NCI-H1105 (cell line): ENCODE measurements around the gene AK2.
A peak's percentile ranks its signal among the peaks of the same experiment; 100 is the strongest.
"Not testable (repeated sequence)": the region's sequence is repeated elsewhere in the genome, so short reads cannot be mapped to it uniquely, and the experiment has no call there.

Experiments
- DNase-seq: peaks from one replicate; lab custom pipeline; 2025; lab: John Stamatoyannopoulos, UW

Gene AK2

DNA sequence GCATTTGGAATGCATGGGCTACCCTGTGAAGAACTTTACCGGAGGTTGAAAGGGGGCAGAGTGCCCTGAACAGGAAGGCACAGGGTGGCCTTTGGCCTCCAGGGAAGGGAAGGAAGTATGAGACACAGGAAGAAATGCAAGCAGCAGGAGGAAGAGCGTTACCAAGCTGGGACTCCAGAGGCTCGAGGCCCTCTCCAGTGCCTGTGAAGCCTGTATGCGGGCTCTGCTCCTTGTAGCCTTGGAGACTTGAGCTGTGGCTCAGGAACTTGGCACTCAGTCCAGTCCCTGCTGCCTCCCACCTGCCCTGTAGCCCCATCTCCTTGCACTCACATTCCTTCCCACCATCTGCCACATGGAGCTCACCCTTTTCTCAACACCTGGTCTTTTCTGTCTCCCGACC, 38.6 kb downstream of the AK2 start:
- DNase-seq = no peak

DNA sequence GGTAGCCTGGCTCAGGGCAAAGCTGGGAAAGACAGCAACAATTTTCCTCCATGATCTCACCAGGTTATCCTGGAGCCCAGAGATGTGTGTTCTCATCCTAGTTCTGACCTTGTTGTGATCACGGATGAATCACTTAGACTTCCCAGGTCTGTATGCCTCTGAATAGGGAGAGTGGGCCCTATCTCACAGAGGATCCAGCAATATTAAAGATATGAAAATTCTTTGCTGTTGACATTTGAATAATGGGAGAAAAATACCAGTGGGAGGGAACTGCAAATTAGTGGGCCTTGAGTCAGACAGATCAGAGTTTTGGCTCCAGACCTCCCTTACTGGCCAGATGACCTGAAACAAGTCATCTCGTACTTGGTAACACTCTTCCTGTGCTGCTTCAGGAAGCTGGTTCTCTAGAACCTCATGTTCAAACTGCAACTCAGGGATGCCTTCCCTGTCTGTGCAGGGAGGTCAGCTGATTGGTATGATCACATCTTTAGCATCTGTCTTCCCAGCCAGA, 39.2 kb downstream of the AK2 start:
- no peak for DNase-seq

DNA sequence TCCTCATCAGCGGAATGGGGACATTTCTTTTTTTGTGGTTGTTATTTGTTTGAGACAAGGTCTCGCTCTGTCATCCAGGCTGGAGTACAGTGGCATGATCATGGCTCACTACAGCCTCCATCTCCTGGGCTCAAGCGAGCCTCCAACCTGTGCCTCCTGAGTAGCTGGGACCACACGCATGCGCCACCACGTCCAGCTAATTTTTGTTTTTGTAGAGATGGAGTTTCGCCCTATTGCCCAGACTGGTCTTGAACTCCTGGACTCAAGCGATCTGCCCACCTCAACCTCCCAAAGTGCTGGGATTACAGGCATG, 43.4 kb downstream of the AK2 start:
- DNase-seq = not testable (repeated sequence)

DNA sequence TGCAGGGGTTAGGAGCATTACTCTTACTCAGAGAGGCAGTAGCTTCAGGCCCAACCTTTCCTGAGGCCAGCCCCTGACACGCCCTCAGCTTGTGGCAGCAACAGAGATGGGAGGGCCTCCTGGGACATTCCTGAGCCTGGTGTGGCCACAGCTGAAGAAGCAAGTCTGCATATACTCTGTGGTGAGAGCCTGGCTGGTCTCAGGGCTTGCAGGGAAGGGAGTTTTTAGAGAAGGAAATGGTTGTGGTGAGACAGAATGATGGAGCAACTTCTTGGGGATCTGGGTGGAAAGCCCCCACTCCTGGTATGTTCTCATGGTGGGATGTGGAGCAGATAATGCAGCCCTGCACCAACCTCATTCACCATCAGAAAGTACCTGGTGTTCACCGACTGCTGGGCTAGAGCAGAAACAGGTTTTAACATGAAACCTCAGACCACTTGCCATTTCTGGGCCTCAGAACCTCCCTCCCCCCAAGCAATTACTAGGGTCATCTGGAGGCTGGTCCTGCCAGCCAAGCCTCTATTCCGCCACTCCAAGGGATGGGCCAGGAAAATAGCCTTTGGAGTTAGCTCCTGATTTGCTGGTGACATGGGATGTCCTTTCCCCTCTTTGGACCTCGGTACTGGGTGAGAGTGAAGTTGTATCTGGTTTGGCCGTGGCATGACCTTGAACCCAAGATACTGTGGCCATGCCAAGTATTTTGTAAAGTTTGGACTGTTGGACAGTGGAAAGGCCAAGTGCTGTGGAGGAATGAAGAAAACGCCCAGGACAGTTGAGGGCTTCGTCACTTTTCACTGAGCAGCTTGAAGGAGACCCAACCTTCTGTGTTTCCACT, 44.0 kb downstream of the AK2 start:
- DNase-seq = no peak

DNA sequence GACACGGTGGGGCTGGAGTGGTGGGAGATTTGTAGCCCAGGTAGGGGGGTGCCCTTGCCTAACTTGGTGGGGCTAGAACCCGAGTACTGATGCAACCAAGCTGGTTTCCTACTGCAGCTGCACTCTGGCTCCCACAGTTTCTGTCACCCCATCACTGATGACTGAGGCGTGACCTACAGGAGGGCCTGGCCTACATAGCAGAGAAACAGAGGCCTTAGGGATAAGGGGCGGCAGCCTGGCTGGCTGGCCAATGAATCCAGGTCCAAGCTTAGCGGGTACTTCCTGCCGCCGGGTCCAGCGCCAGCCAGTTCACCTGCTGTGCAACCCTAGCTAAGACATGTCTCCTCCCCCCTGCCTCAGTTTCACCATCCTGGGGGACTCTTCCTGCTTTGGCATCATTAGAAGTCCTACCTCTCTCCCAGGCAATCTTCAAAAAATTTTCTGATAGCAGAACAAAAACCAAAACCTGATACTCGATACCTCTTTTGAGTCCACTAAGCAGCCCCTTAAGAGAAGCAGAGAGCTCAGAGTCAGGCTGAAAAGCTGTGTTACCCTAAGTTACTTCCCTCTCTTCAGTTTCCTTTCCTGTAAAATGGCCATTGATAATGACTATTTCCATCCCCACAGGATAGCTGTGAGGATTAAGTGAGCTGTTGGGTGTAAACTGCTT, 44.7 kb downstream of the AK2 start:
- DNase-seq = no peak

DNA sequence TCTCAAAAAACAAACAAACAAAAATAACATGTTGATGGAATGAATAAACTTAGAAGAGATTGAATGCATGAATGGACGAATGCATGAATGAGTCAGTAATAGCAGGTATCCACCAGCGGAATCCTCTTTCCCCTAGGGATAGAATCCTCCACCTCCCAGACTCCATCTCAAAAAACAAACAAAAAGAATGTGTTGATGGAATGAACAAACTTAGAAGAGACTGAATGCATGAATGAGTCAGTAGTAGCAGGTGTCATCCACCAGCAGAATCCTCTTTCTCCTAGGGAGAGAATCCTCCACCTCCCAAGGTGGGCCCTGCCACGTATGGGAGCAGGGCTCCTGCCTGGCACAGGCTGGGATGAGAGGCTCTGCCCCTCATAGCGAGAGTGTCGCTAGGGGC, 45.3 kb downstream of the AK2 start:
- DNase-seq = no peak

DNA sequence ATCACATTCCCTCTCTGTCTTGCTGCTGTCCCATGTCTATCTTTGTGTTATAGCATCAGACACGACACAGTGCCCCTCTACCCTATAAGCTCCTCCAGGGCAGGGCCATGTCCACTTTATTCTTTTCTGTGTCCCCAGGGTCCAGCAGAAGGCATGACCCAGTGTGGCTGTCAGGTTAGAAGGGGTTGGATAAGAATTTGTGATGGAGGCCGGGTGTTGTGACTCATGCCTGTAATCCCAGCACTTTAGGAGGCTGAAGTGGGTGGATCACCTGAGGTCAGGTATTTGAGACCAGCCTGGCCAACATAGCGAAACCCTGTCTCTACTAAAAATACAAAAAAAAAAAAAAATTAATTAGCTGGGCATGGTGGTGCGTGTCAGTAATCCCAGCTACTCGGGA, 45.8 kb downstream of the AK2 start:
- no peak for DNase-seq

DNA sequence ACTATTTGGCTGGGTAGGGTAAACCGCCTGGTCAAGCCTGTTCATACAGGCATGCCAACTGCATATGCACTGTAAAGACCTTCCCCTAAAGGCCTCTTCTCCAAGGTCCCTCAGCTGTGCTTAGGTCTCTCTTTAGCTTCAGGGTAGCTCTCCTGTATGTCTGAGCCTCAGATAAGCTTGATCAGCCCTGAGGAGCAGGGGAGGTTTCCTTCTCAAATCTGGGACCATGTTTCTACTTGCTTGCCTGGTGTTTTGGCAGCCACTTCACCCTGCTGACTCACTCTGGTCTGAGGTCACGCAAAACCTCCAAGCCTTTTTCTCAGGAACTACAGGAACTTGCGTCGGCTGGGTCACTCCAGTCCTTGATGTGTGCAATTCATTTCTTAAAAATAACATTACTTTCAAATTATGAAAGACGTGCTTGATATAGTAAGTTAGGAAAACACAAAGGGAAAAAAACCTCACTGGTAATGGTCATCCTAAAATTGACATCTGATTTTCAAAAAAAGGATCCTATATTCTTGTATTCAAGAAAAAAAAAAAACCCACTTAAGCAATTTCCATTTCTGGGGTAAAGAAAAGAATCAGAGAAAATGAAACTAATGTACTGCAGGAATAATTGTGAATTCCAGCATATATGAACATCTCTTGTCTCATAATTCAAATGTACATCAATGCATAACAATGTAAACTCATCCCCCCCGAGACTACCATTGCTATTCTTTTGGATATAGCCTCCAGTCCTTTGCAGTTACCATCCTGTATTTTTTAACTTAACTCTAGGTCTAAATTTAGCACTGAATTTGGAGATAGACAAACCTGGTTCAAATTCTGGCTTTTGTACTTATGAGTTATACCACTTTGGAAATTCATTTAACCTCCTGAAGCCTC, 47.3 kb downstream of the AK2 start:
- DNase-seq = no peak

DNA sequence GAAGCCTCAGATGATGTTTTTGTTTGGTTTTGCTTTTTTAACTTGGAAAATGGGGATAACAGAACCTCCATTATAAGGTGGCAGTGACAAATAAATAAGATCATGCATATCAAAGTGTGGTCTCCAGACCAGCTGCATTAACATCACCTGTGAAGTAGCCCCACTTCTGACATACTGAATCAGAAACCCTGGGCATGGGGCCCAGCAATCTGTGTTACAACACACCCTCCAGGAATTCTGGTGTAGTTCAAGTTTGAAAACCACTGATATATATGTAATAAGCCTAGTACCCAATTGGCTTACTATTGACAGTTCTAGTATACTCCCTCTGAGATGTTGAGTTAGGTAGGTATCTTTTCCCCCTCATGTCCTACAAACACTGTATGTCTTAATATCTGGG, 48.0 kb downstream of the AK2 start:
- no peak for DNase-seq

DNA sequence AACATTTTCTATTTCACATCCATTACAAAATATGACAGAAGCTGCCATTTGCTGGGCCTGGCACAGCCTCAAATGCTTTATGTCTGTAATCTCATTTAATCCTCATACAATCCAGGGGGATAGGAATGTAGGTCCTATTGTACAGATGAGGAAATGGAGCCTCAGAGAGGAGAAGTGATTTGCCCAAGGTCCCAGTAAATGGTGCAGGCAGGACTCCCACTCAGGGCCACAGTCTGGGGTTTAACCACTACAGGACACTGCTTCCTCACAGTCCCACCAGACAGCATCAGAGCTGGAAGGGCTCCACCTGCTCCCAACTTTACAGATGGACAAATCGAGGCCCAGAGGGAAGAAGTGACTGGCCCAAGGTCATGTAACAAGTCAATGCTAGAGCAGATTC, 51.5 kb downstream of the AK2 start:
- no peak for DNase-seq

DNA sequence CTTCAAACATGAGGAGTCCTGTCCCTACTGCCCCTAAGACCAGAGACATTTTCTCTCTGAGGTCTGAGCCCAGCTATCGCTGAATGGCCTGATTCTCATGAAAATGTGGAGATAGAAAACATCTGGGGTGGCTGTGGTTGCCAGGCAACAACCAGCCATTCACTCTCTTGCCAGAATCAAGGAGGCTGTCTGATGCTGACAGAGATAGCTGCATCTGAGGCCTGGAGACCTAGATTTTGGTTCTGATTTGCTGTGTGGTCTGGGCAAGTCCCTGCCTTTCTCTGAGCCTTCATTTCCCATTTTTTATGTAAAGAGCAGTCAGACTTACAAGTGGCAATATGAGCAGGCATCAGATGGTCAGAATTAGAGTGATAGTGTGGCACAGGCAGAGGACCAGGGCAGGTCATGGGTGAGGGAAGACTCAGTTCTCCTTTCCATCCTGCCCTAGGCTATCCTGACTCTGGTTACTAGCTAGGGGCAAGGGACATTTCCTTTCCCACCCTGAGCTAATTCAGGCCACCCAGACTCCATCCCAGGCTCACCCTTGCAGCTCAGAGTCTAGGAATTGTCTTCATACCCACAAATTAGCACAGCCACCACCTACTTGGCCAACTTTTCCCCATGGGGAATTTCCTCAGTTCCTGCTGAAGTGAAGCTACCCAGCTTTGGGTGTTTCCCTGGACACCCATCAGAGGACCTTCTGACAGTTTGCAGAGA, 52.1 kb downstream of the AK2 start:
- DNase-seq = no peak

DNA sequence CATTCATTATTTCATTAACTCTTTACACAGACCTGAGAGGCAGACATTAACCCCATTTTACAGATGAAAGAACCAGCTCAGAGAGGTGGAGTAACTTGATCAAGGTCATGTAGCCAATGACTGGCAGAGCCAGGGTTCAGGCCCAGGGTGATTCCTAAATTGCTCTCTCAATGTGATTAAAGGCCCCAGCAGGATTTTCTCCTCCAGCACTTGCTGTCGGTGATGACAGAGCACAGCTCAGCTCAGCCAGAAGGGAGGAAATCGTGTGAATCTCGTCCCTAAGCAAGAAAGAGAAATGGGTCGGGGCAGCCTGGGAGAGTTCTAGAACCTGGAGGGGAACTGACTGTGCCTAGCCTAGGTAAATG, 52.6 kb downstream of the AK2 start:
- DNase-seq = no peak

DNA sequence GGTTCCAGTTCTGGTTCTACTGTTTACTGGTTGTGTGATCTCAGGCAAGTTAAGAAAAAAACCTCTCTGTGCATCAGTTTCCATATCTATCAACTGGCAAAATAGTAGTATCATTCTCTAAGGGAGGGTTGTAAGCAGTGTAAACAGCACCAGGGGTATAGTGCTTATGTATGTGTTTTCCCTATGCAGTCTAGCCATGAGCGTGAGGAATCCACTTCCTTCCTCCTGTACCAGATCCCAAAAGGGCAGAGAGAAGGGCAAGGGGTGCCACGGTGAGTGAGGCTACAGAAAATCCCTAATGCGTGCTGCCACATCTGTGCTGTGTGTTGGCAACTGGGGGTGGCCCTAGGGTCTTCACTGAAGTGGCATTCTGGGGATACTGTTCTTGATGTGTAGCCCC, 53.7 kb downstream of the AK2 start:
- DNase-seq = no peak

DNA sequence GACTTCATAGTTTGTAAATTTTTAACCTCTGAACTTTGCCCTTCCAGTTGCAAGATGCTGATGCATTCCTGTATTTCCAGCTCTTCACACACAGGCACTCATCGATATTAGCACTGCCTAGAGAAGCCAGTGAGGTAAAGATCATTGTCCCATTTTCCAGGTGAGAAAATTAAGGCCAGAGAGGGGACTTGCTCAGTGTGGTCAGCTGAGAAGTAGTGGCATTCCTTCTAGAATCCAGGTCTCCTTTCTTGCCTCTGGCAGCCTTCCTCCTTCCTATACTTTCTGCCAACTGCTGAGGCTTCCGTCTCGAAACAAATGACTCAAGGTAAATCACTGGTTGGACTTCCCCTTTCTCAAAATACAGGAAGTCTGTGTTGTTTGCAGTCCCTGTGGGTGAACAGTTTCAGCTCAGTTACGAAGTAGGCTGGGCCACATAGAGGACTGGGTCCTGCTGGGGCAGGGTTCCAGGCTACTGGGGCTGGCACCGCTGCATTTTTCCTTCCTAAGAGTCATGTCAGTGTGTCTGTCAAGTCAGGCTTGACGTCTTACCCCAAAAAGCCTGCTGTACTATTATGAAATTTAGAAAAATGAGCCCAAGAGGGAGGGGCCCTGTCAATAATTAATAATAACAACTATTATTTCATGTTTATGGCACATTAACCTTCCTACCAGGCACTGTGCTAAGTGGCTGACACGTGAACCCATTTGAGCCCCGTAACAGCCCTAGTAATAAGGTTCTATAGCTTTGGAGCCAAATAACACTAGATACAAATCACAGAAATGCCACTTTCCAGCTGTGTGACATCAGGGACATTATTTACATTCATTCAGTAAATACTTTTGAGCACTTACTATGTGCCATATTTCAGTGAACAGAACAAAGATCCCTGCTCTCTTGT, 55.4 kb downstream of the AK2 start:
- no peak for DNase-seq

DNA sequence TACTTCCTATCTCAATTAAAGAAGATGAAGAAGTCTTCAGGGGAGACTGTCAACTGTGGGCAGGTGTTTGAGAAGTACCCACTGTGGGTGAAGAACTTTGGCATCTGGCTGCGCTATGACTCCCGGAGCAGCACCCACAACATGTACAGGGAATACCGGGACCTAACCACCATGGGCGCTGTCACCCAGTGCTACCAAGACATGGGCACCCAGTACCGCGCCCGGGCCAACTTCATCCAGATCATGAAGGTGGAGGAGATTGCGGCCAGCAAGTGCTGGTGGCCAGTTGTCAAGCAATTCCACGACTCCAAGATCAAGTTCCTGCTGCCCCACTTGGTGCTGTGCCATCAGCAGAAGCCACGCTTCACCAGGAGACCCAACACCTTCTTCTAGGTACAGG, 56.6 kb downstream of the AK2 start:
- no peak for DNase-seq

DNA sequence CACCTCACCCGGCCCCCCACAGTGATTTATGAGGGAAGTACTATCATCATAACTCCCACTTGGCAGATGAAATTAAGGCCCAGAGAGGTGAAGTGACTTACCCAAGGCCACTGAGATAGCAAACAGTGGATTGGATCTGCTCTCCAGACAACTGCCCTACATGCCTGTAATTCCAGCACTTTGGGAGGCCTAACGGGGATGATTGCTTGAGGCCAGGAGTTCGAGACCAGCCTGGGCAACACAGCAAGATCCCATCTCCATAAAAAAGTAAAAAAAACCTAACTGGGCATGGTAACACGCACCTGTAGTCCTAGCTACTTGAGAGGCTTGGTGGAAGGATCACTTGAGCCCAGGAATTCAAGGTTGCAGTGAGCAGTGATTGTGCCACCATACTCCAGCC, 57.8 kb downstream of the AK2 start:
- no peak for DNase-seq

DNA sequence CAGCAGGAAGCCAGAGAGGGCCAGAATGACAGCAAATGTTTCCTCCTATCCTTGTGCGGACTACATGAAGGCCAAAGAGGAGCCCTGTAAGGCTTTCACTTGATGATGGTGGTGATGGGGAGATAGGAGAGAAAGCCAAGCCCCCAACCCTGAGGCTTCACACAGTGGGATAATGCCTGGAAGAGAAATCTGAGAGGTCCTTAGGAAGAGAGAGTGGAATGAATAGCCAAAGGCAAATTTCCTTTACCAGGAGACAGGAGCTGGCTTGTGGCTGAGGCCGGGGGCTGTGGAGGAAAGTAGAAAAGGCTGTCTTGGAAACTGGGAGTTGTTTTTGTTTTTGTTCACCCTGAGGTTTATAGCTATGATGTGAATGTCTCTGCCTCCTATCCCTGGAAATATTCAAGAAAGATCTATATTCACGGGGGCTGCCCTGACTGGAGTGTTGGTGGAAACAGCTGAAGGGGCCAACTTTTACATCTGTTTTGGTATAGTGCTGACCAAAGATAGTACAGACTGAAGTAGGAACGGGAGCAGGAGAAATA, 59.1 kb downstream of the AK2 start:
- no peak for DNase-seq

DNA sequence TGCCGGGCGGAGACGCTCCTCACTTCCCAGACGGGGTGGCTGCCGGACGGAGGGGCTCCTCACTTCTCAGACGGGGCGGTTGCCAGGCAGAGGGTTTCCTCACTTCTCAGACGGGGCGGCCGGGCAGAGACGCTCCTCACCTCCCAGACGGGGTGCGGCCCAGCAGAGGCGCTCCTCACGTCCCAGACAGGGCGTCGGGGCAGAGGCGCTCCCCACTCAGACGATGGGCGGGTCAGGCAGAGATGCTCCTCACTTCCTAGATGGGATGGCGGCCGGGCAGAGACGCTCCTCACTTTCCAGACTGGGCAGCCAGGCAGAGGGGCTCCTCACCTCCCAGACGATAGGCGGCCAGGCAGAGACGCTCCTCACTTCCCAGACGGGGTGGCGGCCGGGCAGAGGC, 61.6 kb downstream of the AK2 start:
- DNase-seq = not testable (repeated sequence)

DNA sequence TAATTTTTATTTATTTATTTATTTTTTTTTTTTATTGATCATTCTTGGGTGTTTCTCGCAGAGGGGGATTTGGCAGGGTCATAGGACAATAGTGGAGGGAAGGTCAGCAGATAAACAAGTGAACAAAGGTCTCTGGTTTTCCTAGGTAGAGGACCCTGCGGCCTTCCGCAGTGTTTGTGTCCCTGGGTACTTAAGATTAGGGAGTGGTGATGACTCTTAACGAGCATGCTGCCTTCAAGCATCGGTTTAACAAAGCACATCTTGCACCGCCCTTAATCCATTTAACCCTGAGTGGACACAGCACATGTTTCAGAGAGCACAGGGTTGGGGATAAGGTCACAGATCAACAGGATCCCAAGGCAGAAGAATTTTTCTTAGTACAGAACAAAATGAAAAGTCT, 63.2 kb downstream of the AK2 start:
- not testable (repeated sequence) for DNase-seq

DNA sequence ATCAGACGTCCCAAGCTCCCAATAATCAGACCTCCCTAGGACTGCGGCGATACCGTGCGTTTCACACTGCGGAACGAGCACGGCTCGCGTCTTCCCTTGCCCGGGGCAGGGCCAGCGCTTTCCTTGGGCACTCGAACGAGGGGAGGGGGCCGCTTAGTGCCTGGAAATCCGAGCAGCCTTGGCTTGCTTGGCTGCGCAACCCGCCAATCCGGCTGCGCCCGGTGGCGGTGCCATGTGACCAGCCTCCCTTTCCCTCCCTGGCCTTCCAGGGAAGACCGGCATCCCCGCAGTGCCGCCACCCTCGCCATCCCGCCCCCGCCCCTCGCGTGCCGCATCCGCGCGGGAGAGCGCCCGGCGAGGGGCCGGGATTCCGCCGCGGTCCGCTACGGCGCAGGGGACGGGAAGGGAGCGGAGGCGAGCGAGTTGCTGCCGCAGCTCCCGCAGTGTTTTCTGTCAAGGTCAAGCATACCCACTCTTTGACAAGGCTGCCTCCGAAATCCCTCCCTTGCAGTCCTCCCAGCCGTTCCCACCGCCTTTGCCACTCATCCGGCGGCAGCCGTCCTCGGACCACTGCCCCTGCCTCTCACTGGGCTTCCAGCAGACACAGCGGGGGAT, 63.8 kb downstream of the AK2 start:
- peak; percentile 82 for DNase-seq
